SK-N-SH treated with all-trans-retinoic acid at 6 μM for 48 hours (cell line): Measurements from ENCODE around the gene PRPF40B.

Source experiments
- ATAC-seq: fragments of 200-7000 bp; cut with Tn5 transposase; 3 replicates; pipeline ENCODE4 v1.9.1; 2020; ENCODE audit warnings: mild to moderate bottlenecking, moderate library complexity
- ARNTL ChIP-seq: fragments of 450-650 bp; formaldehyde crosslinking; IDR thresholded peaks from 2 replicates; pipeline ENCODE4 v1.5.0; 2020; ENCODE audit warnings: low read depth, mild to moderate bottlenecking, moderate library complexity, borderline replicate concordance
- BACH2 ChIP-seq: fragments of 250-450 bp; sonication (Bioruptor Pico); IDR thresholded peaks from 2 replicates; pipeline ENCODE4 v1.9.0; 2021; ENCODE audit warnings: mild to moderate bottlenecking, borderline replicate concordance
- CSDC2 ChIP-seq: fragments of 250-450 bp; sonication (Bioruptor Pico); IDR thresholded peaks from 2 replicates; pipeline ENCODE4 v1.5.0; 2020; ENCODE audit warnings: mild to moderate bottlenecking, moderate library complexity
- ESRRG ChIP-seq: fragments of 250-450 bp; sonication (Bioruptor Pico); IDR thresholded peaks from 2 replicates; pipeline ENCODE4 v1.6.1; 2021; ENCODE audit warnings: mild to moderate bottlenecking
- GLIS3 ChIP-seq: fragments of 250-450 bp; sonication (Bioruptor Pico); IDR thresholded peaks from 2 replicates; pipeline ENCODE4 v1.5.0; 2020; ENCODE audit warnings: mild to moderate bottlenecking, moderate library complexity
- ISL1 ChIP-seq: fragments of 250-450 bp; sonication (Bioruptor Pico); IDR thresholded peaks from 2 replicates; pipeline ENCODE4 v2.1.2; 2022; ENCODE audit warnings: mild to moderate bottlenecking, moderate library complexity
- OSR1 ChIP-seq: fragments of 250-450 bp; sonication (Bioruptor Pico); IDR thresholded peaks from 2 replicates; pipeline ENCODE4 v1.8.0; 2022; ENCODE audit warnings: moderate library complexity, mild to moderate bottlenecking, inconsistent platforms
- PPARA ChIP-seq: fragments of 250-450 bp; sonication (Bioruptor Pico); IDR thresholded peaks from 2 replicates; pipeline ENCODE4 v1.5.0; 2020; ENCODE audit warnings: mild to moderate bottlenecking, borderline replicate concordance
- RARB ChIP-seq: fragments of 250-450 bp; sonication (Bioruptor Pico); IDR thresholded peaks from 2 replicates; pipeline ENCODE4 v1.8.0; 2021; ENCODE audit warnings: mild to moderate bottlenecking, moderate library complexity
- SNAI2 ChIP-seq: fragments of 250-450 bp; sonication (Bioruptor Pico); IDR thresholded peaks from 2 replicates; pipeline ENCODE4 v1.5.0; 2020; ENCODE audit warnings: mild to moderate bottlenecking, moderate library complexity
- TCF4 ChIP-seq: fragments of 250-450 bp; sonication (Bioruptor Pico); IDR thresholded peaks from 2 replicates; pipeline ENCODE4 v1.8.0; 2021; ENCODE audit warnings: mild to moderate bottlenecking, moderate library complexity, borderline replicate concordance
- TOX ChIP-seq: fragments of 250-450 bp; sonication (Bioruptor Pico); IDR thresholded peaks from 2 replicates; pipeline ENCODE4 v1.8.0; 2021; ENCODE audit warnings: mild to moderate bottlenecking, moderate library complexity, borderline replicate concordance
- ZC3H10 ChIP-seq: fragments of 250-450 bp; sonication (Bioruptor Pico); IDR thresholded peaks from 2 replicates; pipeline ENCODE4 v1.5.1; 2021; ENCODE audit warnings: mild to moderate bottlenecking, moderate library complexity
- ZFP3 ChIP-seq: fragments of 250-450 bp; sonication (Bioruptor Pico); IDR thresholded peaks from 2 replicates; pipeline ENCODE4 v1.5.0; 2020; ENCODE audit warnings: mild to moderate bottlenecking, moderate library complexity
- ZFP30 ChIP-seq: fragments of 450-650 bp; formaldehyde crosslinking; IDR thresholded peaks from 2 replicates; pipeline ENCODE4 v1.5.0; 2022; ENCODE audit warnings: mild to moderate bottlenecking, moderate library complexity
- ZNF565 ChIP-seq: fragments of 450-650 bp; formaldehyde crosslinking; conservative IDR thresholded peaks from 2 replicates; pipeline ENCODE4 v1.5.0; 2020; ENCODE audit warnings: low read depth, mild to moderate bottlenecking, moderate library complexity
- ZNF70 ChIP-seq: fragments of 450-650 bp; formaldehyde crosslinking; IDR thresholded peaks from 2 replicates; pipeline ENCODE4 v1.5.0; 2020; ENCODE audit warnings: mild to moderate bottlenecking, moderate library complexity
- ZNF8 ChIP-seq: fragments of 450-650 bp; formaldehyde crosslinking; IDR thresholded peaks from 2 replicates; pipeline ENCODE4 v1.5.0; 2020; ENCODE audit warnings: mild to moderate bottlenecking, moderate library complexity
- TF ChIP-seq, protein P1 (sequence below): fragments of 250-450 bp; sonication (Bioruptor Pico); IDR thresholded peaks from 2 replicates; pipeline ENCODE4 v1.5.1; 2020; ENCODE audit warnings: low read depth, mild to moderate bottlenecking, moderate library complexity
- TF ChIP-seq, protein P2 (sequence below): fragments of 250-450 bp; sonication (Bioruptor Pico); IDR thresholded peaks from 2 replicates; pipeline ENCODE4 v1.5.1; 2021; ENCODE audit warnings: mild to moderate bottlenecking, moderate library complexity
- TF ChIP-seq, protein P3 (sequence below): fragments of 250-450 bp; sonication (Bioruptor Pico); IDR thresholded peaks from 2 replicates; pipeline ENCODE4 v1.8.0; 2020; ENCODE audit warnings: mild to moderate bottlenecking, moderate library complexity, borderline replicate concordance
- TF ChIP-seq, protein P4 (sequence below): fragments of 250-450 bp; sonication (Bioruptor Pico); IDR thresholded peaks from 2 replicates; pipeline ENCODE4 v1.5.0; 2020; ENCODE audit warnings: mild to moderate bottlenecking, moderate library complexity

PRPF40B gene

DNA sequence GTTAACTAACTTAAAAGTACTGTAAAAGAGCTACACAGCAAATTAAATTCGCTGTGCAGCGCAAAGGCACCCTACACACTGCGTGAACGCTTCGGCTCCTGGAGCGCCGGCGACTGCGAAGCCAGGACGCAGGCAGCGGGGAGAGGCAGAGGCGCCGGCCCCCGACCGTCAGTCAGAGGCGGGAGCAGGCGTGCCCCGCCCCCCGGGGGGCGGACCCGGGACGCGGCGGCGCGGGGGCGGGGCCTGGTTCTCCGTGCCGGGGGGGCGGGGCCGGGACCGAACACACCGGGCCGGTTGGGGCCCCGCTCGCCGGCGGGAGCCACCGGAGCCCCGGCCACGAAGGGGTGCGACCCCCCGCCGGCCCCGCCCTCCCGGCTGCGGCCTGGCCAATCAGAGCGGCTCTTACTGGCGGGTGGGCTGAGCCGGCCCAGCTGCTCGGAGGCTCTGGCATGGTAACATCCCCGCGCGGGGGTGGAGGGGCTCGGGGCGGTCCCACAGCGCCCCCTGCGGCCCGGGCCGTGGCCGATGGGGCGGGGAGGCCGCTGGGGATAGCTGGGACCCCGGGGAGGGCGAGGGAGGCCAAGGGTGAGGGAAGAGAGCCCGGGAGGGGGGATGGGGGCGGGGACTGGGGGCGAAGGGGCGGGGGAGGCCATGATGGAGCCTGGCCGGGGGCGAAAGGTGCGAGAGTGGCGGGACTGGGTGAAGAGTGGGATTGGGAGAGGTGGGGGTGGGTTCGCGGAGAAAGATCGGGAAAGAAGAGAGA is at the start of gene PRPF40B:
Gene PRPF40B, plus strand, starts transcription at position 420 of the 763 bp plus-strand sequence. Its CDS starts 30 bp downstream, at position 450.
- peak; percentile 86 for ATAC-seq
- TF ChIP-seq ZNF8 (CRISPR knock-in tag) (no peak), TCF4 (CRISPR knock-in tag) (no peak), SNAI2 (CRISPR knock-in tag) (no peak), ISL1 (CRISPR knock-in tag) (no peak), ZC3H10 (CRISPR knock-in tag) (no peak), BACH2 (CRISPR knock-in tag) (no peak), RARB (CRISPR knock-in tag) (no peak), CSDC2 (CRISPR knock-in tag) (no peak), ZNF70 (CRISPR knock-in tag) (no peak), ZNF565 (no peak), ZFP30 (CRISPR knock-in tag) (no peak), ZFP3 (CRISPR knock-in tag) (no peak), GLIS3 (CRISPR knock-in tag) (no peak)
- TF ChIP-seq, protein P1, sequence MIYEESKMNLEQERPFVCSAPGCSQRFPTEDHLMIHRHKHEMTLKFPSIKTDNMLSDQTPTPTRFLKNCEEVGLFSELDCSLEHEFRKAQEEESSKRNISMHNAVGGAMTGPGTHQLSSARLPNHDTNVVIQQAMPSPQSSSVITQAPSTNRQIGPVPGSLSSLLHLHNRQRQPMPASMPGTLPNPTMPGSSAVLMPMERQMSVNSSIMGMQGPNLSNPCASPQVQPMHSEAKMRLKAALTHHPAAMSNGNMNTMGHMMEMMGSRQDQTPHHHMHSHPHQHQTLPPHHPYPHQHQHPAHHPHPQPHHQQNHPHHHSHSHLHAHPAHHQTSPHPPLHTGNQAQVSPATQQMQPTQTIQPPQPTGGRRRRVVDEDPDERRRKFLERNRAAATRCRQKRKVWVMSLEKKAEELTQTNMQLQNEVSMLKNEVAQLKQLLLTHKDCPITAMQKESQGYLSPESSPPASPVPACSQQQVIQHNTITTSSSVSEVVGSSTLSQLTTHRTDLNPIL (CRISPR knock-in tag) = no peak
- TF ChIP-seq, protein P2, sequence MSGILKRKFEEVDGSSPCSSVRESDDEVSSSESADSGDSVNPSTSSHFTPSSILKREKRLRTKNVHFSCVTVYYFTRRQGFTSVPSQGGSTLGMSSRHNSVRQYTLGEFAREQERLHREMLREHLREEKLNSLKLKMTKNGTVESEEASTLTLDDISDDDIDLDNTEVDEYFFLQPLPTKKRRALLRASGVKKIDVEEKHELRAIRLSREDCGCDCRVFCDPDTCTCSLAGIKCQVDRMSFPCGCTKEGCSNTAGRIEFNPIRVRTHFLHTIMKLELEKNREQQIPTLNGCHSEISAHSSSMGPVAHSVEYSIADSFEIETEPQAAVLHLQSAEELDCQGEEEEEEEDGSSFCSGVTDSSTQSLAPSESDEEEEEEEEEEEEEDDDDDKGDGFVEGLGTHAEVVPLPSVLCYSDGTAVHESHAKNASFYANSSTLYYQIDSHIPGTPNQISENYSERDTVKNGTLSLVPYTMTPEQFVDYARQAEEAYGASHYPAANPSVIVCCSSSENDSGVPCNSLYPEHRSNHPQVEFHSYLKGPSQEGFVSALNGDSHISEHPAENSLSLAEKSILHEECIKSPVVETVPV = no peak

DNA sequence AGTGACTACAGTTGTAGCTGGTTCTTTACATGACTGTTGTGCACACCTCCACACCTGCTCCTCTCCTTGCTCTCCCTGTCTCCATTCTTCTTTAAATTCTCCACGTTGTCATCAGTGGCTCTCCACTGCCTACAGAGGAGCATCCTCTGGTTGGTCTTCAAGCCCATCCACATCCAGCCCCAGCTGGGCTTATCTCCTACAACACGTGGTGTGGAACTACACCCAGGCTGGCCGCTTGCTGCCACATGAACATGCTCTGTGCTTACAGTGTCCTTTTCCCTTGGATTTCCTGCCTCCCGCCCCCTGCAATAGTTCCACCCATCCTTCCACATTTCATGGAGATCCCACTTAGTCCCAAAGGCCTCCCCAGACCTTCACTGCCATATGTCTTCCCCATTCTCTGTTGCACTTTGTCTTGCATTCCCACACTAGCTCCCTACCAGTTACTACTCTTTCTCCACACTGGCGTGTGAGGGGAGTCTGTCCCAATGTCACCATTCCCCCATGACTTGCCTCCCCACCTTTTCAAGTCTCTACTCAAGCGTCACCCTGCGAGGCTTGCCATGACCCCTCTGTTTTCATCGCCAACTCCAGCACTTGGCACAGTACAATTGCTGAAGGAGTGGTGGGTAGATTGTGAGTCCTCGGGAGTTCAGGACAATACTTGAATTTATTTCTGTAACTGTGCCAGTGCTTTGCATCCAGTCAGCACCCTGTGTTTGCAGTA is 45.6 kb upstream of the PRPF40B start:
- TF ChIP-seq BACH2 (CRISPR knock-in tag) (no peak), GLIS3 (CRISPR knock-in tag) (no peak), CSDC2 (CRISPR knock-in tag) (no peak), ARNTL (CRISPR knock-in tag) (no peak), ISL1 (CRISPR knock-in tag) (no peak)
- ATAC-seq = no peak

DNA sequence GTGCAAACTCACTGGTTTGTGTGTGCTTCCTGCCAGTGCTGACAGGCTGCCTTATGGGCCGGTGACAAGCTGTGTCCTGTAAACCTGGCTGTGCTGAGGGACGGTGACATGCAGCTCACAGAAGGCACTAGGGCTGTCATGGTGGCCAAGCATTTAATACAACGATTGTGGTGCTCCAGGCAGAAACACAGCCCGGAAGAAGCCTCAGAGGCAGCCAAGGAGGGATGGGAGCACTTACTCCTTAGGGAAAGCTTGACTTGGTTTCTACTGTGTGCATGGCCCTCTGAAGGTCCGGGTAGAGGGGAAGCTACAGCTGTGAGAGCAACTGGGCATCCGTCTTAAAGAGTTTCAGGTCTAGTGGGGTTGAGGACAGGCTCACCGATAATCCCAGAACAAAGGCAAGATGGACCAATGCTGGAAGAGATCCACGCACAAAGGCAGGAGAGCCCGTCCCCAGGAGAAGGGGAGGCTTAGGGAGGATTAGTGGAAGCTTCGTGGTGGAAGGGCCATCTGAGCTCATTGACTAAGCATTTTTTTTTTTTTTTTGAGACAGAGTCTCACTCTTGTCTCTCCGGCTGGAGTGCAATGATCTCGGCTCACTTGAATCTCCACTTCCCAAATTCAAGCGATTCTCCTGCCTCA is 44.8 kb upstream of the PRPF40B start:
- no peak for ATAC-seq
- TF ChIP-seq ESRRG (CRISPR knock-in tag) (no peak), ZFP3 (CRISPR knock-in tag) (no peak), TOX (CRISPR knock-in tag) (no peak), RARB (CRISPR knock-in tag) (no peak), GLIS3 (CRISPR knock-in tag) (no peak), OSR1 (CRISPR knock-in tag) (no peak), SNAI2 (CRISPR knock-in tag) (no peak), ZNF8 (CRISPR knock-in tag) (no peak), ZFP30 (CRISPR knock-in tag) (no peak), TCF4 (CRISPR knock-in tag) (no peak), PPARA (CRISPR knock-in tag) (no peak)
- TF ChIP-seq, protein P3, sequence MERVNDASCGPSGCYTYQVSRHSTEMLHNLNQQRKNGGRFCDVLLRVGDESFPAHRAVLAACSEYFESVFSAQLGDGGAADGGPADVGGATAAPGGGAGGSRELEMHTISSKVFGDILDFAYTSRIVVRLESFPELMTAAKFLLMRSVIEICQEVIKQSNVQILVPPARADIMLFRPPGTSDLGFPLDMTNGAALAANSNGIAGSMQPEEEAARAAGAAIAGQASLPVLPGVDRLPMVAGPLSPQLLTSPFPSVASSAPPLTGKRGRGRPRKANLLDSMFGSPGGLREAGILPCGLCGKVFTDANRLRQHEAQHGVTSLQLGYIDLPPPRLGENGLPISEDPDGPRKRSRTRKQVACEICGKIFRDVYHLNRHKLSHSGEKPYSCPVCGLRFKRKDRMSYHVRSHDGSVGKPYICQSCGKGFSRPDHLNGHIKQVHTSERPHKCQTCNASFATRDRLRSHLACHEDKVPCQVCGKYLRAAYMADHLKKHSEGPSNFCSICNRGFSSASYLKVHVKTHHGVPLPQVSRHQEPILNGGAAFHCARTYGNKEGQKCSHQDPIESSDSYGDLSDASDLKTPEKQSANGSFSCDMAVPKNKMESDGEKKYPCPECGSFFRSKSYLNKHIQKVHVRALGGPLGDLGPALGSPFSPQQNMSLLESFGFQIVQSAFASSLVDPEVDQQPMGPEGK = no peak
- TF ChIP-seq, protein P4, sequence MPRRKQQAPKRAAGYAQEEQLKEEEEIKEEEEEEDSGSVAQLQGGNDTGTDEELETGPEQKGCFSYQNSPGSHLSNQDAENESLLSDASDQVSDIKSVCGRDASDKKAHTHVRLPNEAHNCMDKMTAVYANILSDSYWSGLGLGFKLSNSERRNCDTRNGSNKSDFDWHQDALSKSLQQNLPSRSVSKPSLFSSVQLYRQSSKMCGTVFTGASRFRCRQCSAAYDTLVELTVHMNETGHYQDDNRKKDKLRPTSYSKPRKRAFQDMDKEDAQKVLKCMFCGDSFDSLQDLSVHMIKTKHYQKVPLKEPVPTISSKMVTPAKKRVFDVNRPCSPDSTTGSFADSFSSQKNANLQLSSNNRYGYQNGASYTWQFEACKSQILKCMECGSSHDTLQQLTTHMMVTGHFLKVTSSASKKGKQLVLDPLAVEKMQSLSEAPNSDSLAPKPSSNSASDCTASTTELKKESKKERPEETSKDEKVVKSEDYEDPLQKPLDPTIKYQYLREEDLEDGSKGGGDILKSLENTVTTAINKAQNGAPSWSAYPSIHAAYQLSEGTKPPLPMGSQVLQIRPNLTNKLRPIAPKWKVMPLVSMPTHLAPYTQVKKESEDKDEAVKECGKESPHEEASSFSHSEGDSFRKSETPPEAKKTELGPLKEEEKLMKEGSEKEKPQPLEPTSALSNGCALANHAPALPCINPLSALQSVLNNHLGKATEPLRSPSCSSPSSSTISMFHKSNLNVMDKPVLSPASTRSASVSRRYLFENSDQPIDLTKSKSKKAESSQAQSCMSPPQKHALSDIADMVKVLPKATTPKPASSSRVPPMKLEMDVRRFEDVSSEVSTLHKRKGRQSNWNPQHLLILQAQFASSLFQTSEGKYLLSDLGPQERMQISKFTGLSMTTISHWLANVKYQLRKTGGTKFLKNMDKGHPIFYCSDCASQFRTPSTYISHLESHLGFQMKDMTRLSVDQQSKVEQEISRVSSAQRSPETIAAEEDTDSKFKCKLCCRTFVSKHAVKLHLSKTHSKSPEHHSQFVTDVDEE = no peak
- TF ChIP-seq, all 23 proteins: peak for 0
